GM18502 (cell line): ENCODE results near the gene RUFY3.
A peak's percentile ranks its signal among the peaks of the same experiment; 100 is the strongest.
"Not testable (repeated sequence)": the region's sequence is repeated elsewhere in the genome, so short reads cannot be mapped to it uniquely, and the experiment has no call there.

Experiments used
- ATAC-seq: cut with Tn5 transposase; IDR thresholded peaks from one replicate; pipeline ENCODE4 v1.9.1; 2021; ENCODE audit warnings: mild to moderate bottlenecking; ENCODE audit not compliant: unreplicated experiment, poor library complexity

Gene RUFY3

DNA sequence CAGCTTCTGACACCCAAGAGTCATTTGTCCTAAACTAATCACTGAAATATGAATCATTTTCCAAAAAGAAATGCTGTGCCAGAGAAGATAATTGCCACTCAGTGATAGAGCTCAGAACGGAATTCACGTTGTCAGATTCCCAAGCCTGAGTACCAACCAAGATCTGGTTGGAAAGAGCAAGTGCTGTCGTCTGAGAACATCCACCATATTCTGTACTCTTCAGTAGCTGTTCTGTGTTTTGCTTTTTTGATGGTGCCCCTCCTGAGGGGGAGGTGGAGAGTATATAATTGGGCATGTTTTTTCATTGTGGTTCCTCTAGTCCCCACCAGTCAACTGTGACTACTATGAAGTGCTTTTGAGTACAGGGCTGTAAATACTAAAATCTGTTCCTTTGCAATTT, 13.2 kb downstream of the RUFY3 start:
- ATAC-seq = peak; percentile 19

- ATAC-seq = not testable (repeated sequence)
Observed at GRCh38 chr4:70735915-70736314, 14.2 kb downstream of the RUFY3 start.

DNA sequence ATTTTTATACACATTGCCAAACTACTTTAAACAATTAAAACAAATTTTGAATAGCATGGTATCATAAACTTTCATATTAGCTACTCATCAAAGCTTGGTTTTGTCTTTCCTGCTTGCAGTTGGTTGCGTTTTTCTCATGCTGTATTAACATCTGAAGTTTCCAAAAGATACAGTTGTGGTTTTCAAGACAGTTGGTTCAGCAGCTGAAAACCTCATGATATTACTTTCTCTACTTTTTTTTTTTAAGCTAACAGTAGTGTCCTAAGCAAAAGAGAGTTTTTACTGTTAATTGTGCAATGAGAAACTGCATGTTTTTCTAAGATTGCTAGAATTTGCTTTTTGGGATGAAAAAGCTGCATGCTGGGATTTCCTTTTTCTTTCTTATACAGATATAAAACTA, 15.2 kb downstream of the RUFY3 start:
- ATAC-seq = no peak

- no peak for ATAC-seq
Observed at GRCh38 chr4:70737409-70737808, 15.6 kb downstream of the RUFY3 start.

- ATAC-seq = no peak
Observed at GRCh38 chr4:70739496-70740337, 18.0 kb downstream of the RUFY3 start.

GRCh38 chr4:70741867-70742658, 20.3 kb downstream of the RUFY3 start:
- no peak for ATAC-seq

DNA sequence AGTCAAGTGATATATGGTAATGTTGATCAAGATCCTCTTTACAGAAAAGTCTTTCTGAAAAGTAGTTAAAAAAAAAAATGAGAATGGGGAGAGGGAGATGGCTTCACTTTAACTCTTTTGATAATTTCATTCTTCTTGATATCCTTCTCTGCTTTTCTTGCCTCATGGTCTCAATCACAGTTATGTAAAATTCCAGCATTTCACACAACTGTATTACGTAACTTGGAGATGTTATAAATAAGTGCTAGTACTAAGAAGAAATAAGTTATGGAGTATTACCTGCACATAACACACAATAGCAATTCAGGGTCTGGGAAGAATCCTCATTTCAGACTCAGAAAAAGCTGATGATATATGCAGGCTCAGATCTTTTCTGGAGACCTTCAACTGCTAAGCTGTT, 22.0 kb downstream of the RUFY3 start:
- no peak for ATAC-seq

- ATAC-seq = no peak
Observed at GRCh38 chr4:70746179-70746839, 24.5 kb downstream of the RUFY3 start.

DNA sequence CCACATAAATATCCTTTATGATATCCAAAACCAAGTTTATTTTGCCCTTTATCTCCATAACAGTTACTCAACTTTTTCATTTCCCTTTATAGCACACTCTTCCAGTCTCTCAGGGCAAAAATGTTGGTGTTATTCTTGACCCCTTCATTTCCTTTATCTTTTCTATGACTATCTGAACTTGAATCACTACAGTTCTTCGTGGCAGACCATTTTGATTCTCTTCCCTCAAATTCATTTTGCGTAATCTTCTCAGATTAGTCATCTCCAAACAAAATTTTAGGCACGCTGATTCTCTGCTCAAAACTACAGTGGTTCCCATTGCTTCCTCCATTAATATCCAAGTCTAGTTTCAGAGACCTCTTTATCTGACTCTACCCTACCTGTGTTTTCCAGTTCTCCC, 26.1 kb downstream of the RUFY3 start:
- ATAC-seq = no peak

- peak; percentile 80 for ATAC-seq
Observed at GRCh38 chr4:70749313-70749712, 27.5 kb downstream of the RUFY3 start.

- ATAC-seq = no peak
Observed at GRCh38 chr4:70752236-70752635, 30.5 kb downstream of the RUFY3 start.

DNA sequence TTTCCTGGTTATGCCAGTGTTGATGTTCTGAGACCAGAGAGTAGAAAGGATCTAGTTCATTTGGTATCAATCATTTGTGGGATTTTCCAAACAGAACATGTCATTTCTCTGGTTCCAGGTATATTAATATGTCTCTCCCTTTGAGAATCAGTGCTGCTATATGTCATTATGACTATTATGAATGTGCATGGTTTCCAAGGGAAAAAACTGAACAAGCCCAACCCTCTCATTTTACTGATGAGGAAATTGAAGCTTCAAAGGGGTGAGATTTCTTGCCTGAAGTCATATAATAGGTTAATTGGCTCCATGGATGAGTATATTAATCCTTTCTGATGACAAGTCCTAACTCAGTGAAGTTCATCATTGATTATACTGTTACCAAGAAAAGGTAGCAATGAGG, 31.9 kb downstream of the RUFY3 start:
- ATAC-seq = no peak

DNA sequence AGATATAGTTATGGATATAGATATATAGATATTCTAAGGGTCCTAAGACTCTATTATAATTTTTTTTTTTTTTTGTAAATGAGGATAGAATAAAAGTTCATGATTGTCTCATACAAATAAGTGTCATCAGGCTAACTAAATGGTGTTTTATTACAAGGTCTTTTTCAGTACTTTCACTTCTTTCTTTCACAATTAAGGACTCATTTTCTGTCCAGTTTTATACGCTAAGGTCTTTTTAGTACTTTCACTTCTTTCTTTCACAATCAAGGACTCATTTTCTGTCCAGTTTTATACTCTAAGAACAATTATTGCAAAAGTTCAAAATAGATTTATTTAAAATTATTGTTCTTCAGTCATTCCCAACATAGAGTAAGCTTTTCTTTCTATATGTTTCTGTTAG, 32.7 kb downstream of the RUFY3 start:
- ATAC-seq = peak; percentile 66

- peak; percentile 69 for ATAC-seq
Observed at GRCh38 chr4:70754990-70755688, 33.4 kb downstream of the RUFY3 start.

DNA sequence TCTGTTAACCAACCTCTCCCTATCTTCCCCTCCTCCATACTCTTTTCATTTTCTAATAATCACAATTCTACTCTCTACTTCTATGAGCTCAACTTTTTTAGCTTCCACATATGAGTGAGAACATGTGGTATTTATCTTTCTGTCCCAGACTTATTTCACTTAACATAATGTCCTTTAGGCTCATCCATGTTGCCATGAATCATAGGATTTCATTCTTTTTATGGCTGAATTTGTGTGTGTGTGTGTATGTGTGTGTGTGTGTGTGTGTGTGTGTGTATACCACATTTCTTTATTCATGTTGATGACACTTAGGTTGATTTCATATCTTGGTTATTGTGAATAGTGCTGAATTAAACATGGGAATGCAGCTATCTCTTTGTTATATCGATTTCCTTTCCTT, 37.4 kb downstream of the RUFY3 start:
- no peak for ATAC-seq

DNA sequence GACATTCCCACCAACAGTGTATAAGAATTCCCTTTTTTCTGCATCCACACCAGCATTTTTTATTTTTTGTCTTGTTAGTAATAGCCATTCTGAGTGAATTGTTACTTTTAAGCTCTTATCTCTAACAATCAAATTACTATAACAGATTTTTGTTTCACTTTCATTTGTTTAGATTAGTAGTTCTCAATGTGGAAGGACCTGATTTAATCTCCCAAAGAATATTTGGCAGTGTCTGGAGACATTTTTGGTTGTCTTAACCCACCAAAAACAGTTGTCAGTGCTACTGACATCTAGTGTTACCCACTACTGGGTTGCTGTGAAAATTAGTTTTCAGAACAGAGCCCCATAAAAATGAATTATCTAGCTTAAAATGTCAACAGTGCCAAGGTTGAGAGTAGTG, 37.9 kb downstream of the RUFY3 start:
- ATAC-seq = no peak

GRCh38 chr4:70760662-70761061, 38.9 kb downstream of the RUFY3 start:
- ATAC-seq = no peak

GRCh38 chr4:70761276-70761816, 39.6 kb downstream of the RUFY3 start:
- ATAC-seq = no peak

- ATAC-seq = no peak
Observed at GRCh38 chr4:70765368-70765767, 43.6 kb downstream of the RUFY3 start.

DNA sequence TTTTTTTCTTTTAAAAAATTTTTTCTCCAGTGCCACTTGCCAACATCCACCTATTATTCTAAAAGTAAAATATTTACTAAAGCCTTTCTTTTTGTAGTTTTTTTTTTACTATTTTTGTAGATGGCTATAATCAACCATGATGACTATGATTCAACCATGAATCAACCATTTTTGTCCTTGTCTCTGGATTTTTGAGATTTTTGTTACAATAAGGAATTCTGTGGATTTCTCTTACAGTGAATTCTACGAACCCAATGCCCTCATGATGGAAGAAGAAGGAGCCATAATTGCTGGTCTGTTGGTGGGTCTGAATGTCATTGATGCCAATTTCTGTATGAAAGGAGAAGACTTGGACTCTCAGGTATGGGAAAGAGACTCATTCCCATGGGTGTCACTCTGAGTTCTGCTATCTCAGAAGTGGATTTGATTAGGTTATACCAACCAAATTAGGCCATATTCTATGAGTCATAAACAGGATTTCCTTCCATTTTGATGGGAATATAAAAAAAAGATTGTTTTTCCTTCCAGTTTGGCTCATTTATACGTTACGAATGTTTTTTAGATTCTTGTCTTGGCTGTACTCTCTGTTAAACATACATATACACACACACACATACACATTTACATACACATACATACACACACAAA, 46.7 kb downstream of the RUFY3 start:
- ATAC-seq = no peak
